H1 (cell line): ENCODE results near the gene CRTC3. TPM values are rescaled to one million over a fixed set of nuclear protein-coding genes. Genes with fewer than 3 reads are reported as not detected.

Experiments
- SP4 ChIP-seq: IDR thresholded peaks from 2 replicates; pipeline ENCODE4 v1.6.1; 2012; ENCODE audit warnings: low read length, inconsistent platforms
- polyA plus RNA-seq, 7 experiments: library from polyadenylated mRNA; depleted of rRNA in 3 of 7; stranded (reverse) in 5 of 7; unstranded in 2 of 7; fragments of >200 nt in 5 of 7; fragments of 200-250 nt in 2 of 7; gene quantifications; 1 replicate in 5 of 7; 2 replicates in 1 of 7; 4 replicates in 1 of 7; pipeline versions ENCODE4 v1.2.1 to v1.2.3, GENCODE V29; 2011 to 2013; ENCODE audit warnings: missing spikeins in 2 of 7, mixed read lengths in 2 of 7
- total RNA-seq: library from RNA; stranded (reverse); fragmentation: NEBNext Ultra II Directional; extraction: Animal tissue kit (Norgen Biotek cat#: 25700); gene quantifications from 2 replicates; pipeline ENCODE4 v1.2.1, GENCODE V29; 2021

CRTC3 gene
- total and polyA plus RNA-seq, 2 of the 8 experiments (the other 6 are each of a cell fraction or from before 2014, with no cell fraction given), result 5.0 to 5.3 TPM

GRCh38 chr15:90496791-90497190 is 32.9 kb upstream of the CRTC3 start (continued):
- TF ChIP-seq SP4, result no peak
